ENCODE measurements around the gene ULK4.

Gene ULK4

DNA sequence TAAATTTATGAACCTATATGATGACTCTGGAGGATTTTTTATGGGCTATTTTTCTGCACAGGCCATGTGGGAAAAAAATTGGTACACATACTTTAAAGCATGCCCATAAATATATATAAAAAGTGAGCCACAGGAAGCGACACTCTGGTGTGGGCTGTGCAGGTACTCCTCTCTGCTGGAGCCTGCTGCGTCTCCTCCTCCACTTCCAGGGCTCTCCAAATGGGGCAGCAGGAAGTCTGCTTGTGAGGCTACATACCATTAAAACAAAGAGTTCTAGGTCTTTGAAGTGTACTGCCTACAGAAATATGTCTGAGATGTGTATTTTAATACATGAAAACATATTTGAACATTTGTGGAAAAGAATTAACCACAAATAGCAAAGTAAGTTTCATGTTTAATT, 627.5 kb downstream of the ULK4 start:
- TF ChIP-seq, protein P1, sequence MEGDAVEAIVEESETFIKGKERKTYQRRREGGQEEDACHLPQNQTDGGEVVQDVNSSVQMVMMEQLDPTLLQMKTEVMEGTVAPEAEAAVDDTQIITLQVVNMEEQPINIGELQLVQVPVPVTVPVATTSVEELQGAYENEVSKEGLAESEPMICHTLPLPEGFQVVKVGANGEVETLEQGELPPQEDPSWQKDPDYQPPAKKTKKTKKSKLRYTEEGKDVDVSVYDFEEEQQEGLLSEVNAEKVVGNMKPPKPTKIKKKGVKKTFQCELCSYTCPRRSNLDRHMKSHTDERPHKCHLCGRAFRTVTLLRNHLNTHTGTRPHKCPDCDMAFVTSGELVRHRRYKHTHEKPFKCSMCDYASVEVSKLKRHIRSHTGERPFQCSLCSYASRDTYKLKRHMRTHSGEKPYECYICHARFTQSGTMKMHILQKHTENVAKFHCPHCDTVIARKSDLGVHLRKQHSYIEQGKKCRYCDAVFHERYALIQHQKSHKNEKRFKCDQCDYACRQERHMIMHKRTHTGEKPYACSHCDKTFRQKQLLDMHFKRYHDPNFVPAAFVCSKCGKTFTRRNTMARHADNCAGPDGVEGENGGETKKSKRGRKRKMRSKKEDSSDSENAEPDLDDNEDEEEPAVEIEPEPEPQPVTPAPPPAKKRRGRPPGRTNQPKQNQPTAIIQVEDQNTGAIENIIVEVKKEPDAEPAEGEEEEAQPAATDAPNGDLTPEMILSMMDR (IDR thresholded peaks at IDR 0.05; ENCODE audit: borderline replicate concordance, extremely low read depth, low read length, poor library complexity, severe bottlenecking) = no peak
- no peak for TF ChIP-seq EZH2 (IDR thresholded peaks at IDR 0.05; ENCODE audit: borderline replicate concordance, low read depth, low read length, severe bottlenecking)
- Histone ChIP-seq H3K9ac (ENCODE audit: low read depth, low read length) (no peak overlapping the region), H3K36me3 (ENCODE audit: insufficient read depth, low read length) (no peaks in the 10 kb centered on the region), H3K4me1 (ENCODE audit: insufficient read depth, low read length) (no peaks in the 10 kb centered on the region), H3K79me2 (ENCODE audit: insufficient read depth, low read length) (no peaks in the 10 kb centered on the region), H3K4me2 (ENCODE audit: insufficient read depth, low read length) (no peak overlapping the region), H2AFZ (ENCODE audit: low read depth, low read length) (no peak overlapping the region), H3K9me3 (ENCODE audit: insufficient read depth, low read length, severe bottlenecking) (no peaks in the 10 kb centered on the region), H3K27ac (ENCODE audit: low read length) (no peak overlapping the region), H3K27me3 (ENCODE audit: insufficient read depth, low read length, poor library complexity) (no peaks in the 10 kb centered on the region), H4K20me1 (ENCODE audit: insufficient read depth, low read length) (no peaks in the 10 kb centered on the region), H3K4me3 (ENCODE audit: low read depth in 1 of 2, low read length in 2 of 2) (no peak overlapping the region)
- no peak for DNase-seq
- ATAC-seq (ENCODE audit: insufficient read depth, low read depth) = no peak

DNA sequence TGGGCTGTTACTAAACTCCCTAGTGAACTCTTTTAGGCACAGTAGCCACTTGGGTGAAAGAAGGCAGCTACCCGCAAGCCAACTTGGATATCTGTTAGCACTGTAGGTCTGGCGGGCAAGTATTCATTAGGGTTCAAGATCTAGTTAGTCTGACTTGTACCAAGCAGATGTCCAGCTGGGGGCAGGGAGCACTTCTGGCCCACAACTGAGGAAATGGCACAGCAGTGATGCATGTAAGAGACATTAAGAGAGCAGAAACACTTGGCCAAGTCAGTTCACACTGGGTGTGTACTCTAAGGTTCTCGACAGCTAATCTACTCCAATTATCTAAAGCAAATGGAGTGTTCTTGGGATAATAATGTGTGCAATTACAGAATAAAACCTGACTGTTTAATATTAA, 630.9 kb downstream of the ULK4 start:
- no peaks in the 10 kb centered on the region for H3K36me3 ChIP-seq (ENCODE audit: insufficient read depth, low read length)
- no peak overlapping the region for H3K9ac ChIP-seq (ENCODE audit: low read depth, low read length)
- H3K9me3 ChIP-seq (ENCODE audit: insufficient read depth, low read length, severe bottlenecking) = no peaks in the 10 kb centered on the region
- no peaks in the 10 kb centered on the region for H4K20me1 ChIP-seq (ENCODE audit: insufficient read depth, low read length)
- H2AFZ ChIP-seq (ENCODE audit: low read depth, low read length) = no peak overlapping the region
- no peak overlapping the region for H3K4me2 ChIP-seq (ENCODE audit: insufficient read depth, low read length)
- ATAC-seq (ENCODE audit: insufficient read depth, low read depth) (no peak), DNase-seq (no peak)
- H3K27me3 ChIP-seq (ENCODE audit: insufficient read depth, low read length, poor library complexity) = no peaks in the 10 kb centered on the region
- no peak for TF ChIP-seq EZH2 (IDR thresholded peaks at IDR 0.05; ENCODE audit: borderline replicate concordance, low read depth, low read length, severe bottlenecking)
- TF ChIP-seq, protein P1 (IDR thresholded peaks at IDR 0.05; ENCODE audit: borderline replicate concordance, extremely low read depth, low read length, poor library complexity, severe bottlenecking) = no peak
- no peaks in the 10 kb centered on the region for H3K79me2 ChIP-seq (ENCODE audit: insufficient read depth, low read length)
- H3K27ac ChIP-seq (ENCODE audit: low read length) = no peak overlapping the region
- H3K4me1 ChIP-seq (ENCODE audit: insufficient read depth, low read length) = no peaks in the 10 kb centered on the region
- no peak overlapping the region for H3K4me3 ChIP-seq (ENCODE audit: low read depth in 1 of 2, low read length in 2 of 2)

DNA sequence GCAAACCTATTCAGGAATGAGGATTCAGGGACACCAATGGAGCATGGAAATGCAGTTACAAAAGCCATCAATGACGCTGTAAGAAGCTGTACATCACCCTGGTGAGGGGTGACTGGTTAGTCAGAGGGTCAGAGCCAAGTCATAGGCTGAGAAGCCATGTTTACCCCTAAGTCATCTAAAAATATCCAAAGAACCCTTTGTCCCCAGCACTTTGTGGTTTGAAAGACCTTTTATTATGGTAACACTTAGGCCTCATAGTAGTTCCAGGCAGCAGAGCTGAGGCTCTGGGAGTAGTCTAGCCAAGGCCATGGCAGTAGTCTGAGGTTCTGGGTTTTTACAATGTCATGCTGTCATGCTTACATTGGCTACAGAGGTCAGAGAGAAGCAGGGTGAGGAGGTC, 631.4 kb downstream of the ULK4 start:
- no peak overlapping the region for H3K4me2 ChIP-seq (ENCODE audit: insufficient read depth, low read length)
- no peak overlapping the region for H3K4me3 ChIP-seq (ENCODE audit: low read depth in 1 of 2, low read length in 2 of 2)
- no peaks in the 10 kb centered on the region for H4K20me1 ChIP-seq (ENCODE audit: insufficient read depth, low read length)
- no peak overlapping the region for H3K27ac ChIP-seq (ENCODE audit: low read length)
- no peaks in the 10 kb centered on the region for H3K9me3 ChIP-seq (ENCODE audit: insufficient read depth, low read length, severe bottlenecking)
- no peaks in the 10 kb centered on the region for H3K4me1 ChIP-seq (ENCODE audit: insufficient read depth, low read length)
- TF ChIP-seq EZH2 (IDR thresholded peaks at IDR 0.05; ENCODE audit: borderline replicate concordance, low read depth, low read length, severe bottlenecking) = no peak
- H3K27me3 ChIP-seq (ENCODE audit: insufficient read depth, low read length, poor library complexity) = no peaks in the 10 kb centered on the region
- H3K9ac ChIP-seq (ENCODE audit: low read depth, low read length) = no peak overlapping the region
- H3K79me2 ChIP-seq (ENCODE audit: insufficient read depth, low read length) = no peaks in the 10 kb centered on the region
- no peak for DNase-seq
- no peak for ATAC-seq (ENCODE audit: insufficient read depth, low read depth)
- H3K36me3 ChIP-seq (ENCODE audit: insufficient read depth, low read length) = no peaks in the 10 kb centered on the region
- no peak overlapping the region for H2AFZ ChIP-seq (ENCODE audit: low read depth, low read length)

DNA sequence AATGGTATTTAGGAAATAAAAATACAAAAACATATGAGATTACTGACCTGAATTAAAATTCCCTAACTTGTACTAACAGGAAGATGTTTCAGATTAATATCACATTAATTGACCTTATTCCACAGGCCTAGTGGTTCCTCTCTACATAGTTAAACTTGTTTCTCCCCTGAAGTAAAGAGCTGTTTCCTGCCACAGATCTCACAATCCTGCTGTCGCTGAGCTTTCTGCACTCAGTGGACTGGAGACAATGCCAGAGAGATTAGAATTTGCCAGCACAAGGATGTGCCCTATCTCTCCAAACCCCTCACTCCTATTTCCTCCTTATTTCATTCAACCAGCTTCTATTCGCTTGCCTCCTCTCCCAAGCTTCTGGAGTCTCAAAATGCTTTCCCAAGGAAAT, 632.0 kb downstream of the ULK4 start:
- no peaks in the 10 kb centered on the region for H3K9me3 ChIP-seq (ENCODE audit: insufficient read depth, low read length, severe bottlenecking)
- H3K36me3 ChIP-seq (ENCODE audit: insufficient read depth, low read length) = no peaks in the 10 kb centered on the region
- H3K4me1 ChIP-seq (ENCODE audit: insufficient read depth, low read length) = no peaks in the 10 kb centered on the region
- H3K27ac ChIP-seq (ENCODE audit: low read length) = no peak overlapping the region
- no peak overlapping the region for H3K9ac ChIP-seq (ENCODE audit: low read depth, low read length)
- DNase-seq (no peak), ATAC-seq (ENCODE audit: insufficient read depth, low read depth) (no peak)
- H3K27me3 ChIP-seq (ENCODE audit: insufficient read depth, low read length, poor library complexity) = no peaks in the 10 kb centered on the region
- TF ChIP-seq, protein P1 (IDR thresholded peaks at IDR 0.05; ENCODE audit: borderline replicate concordance, extremely low read depth, low read length, poor library complexity, severe bottlenecking) = no peak
- no peak for TF ChIP-seq EZH2 (IDR thresholded peaks at IDR 0.05; ENCODE audit: borderline replicate concordance, low read depth, low read length, severe bottlenecking)
- no peaks in the 10 kb centered on the region for H3K79me2 ChIP-seq (ENCODE audit: insufficient read depth, low read length)
- no peak overlapping the region for H2AFZ ChIP-seq (ENCODE audit: low read depth, low read length)
- H3K4me2 ChIP-seq (ENCODE audit: insufficient read depth, low read length) = no peak overlapping the region
- H4K20me1 ChIP-seq (ENCODE audit: insufficient read depth, low read length) = no peaks in the 10 kb centered on the region
- H3K4me3 ChIP-seq (ENCODE audit: low read depth in 1 of 2, low read length in 2 of 2) = no peak overlapping the region

Measured in DND-41 (cell line).